H9 (cell line): ENCODE data around the gene KLF17. TPM values are rescaled to one million over a fixed set of nuclear protein-coding genes. Genes with fewer than 3 reads are reported as not detected.

ENCODE experiments used
- DNase-seq: peaks from one replicate; pipeline ENCODE4 v3.0.0-alpha.2; 2017
- H2AFZ ChIP-seq: one replicate; pipeline ENCODE4 v1.6.1; 2013; ENCODE audit warnings: mild to moderate bottlenecking, low read length, control low read depth, moderate library complexity
- H2AK5ac ChIP-seq: 2 replicates; pipeline ENCODE4 v1.6.1; 2013; ENCODE audit warnings: low read length, control low read depth, mixed read lengths; ENCODE audit not compliant: insufficient read length
- H2BK120ac ChIP-seq: one replicate; pipeline ENCODE4 v1.6.1; 2013; ENCODE audit warnings: low read depth, mild to moderate bottlenecking, low read length, control low read depth, inconsistent platforms; ENCODE audit not compliant: poor library complexity, severe bottlenecking
- H2BK12ac ChIP-seq: 2 replicates; pipeline ENCODE4 v1.6.1; 2013; ENCODE audit warnings: low read length, control low read depth, mixed read lengths, low read depth; ENCODE audit not compliant: insufficient read length
- H2BK15ac ChIP-seq: 2 replicates; pipeline ENCODE4 v1.6.1; 2013; ENCODE audit warnings: low read depth, low read length, control low read depth
- H2BK20ac ChIP-seq: one replicate; pipeline ENCODE4 v1.6.1; 2013; ENCODE audit warnings: low read depth, mild to moderate bottlenecking, low read length, control low read depth, inconsistent platforms; ENCODE audit not compliant: poor library complexity, severe bottlenecking
- H2BK5ac ChIP-seq: 2 replicates; pipeline ENCODE4 v1.6.1; 2013; ENCODE audit warnings: low read length, control low read depth, mixed read lengths; ENCODE audit not compliant: insufficient read length
- H3K14ac ChIP-seq: 2 replicates; pipeline ENCODE4 v1.6.1; 2013; ENCODE audit warnings: low read length, control low read depth; ENCODE audit not compliant: insufficient read depth
- H3K18ac ChIP-seq: 2 replicates; pipeline ENCODE4 v1.6.1; 2013; ENCODE audit warnings: low read depth, mild to moderate bottlenecking, mixed read lengths, low read length, control low read depth; ENCODE audit not compliant: insufficient read length
- H3K23ac ChIP-seq: 2 replicates; pipeline ENCODE4 v1.6.1; 2013; ENCODE audit warnings: low read length, control low read depth, mixed read lengths, low read depth; ENCODE audit not compliant: insufficient read length
- H3K23me2 ChIP-seq: 2 replicates; pipeline ENCODE4 v1.6.1; 2013; ENCODE audit warnings: low read depth, mild to moderate bottlenecking, mixed read lengths, low read length, control low read depth; ENCODE audit not compliant: insufficient read length, poor library complexity, severe bottlenecking
- H3K27ac ChIP-seq: 2 replicates; pipeline ENCODE4 v1.5.1; 2013; ENCODE audit warnings: low read length, control low read depth, mixed read lengths, low read depth; ENCODE audit not compliant: insufficient read length
- H3K27me3 ChIP-seq: 2 replicates; pipeline ENCODE4 v1.6.1; 2013; ENCODE audit warnings: low read length, control low read depth, inconsistent platforms; ENCODE audit not compliant: insufficient read depth
- H3K4ac ChIP-seq: 2 replicates; pipeline ENCODE4 v1.6.1; 2013; ENCODE audit warnings: low read depth, mild to moderate bottlenecking, control low read depth, inconsistent platforms, low read length, moderate library complexity
- H3K4me1 ChIP-seq: 2 replicates; pipeline ENCODE4 v1.6.1; 2013; ENCODE audit warnings: low read length, control low read depth, inconsistent platforms; ENCODE audit not compliant: insufficient read depth
- H3K4me2 ChIP-seq: 2 replicates; pipeline ENCODE4 v1.6.1; 2013; ENCODE audit warnings: low read length, control low read depth, mixed read lengths; ENCODE audit not compliant: insufficient read length, insufficient read depth
- H3K56ac ChIP-seq: 2 replicates; pipeline ENCODE4 v1.6.1; 2013; ENCODE audit warnings: low read depth, mild to moderate bottlenecking, mixed read lengths, low read length, control low read depth; ENCODE audit not compliant: insufficient read length
- H3K79me1 ChIP-seq: 2 replicates; pipeline ENCODE4 v1.6.1; 2013; ENCODE audit warnings: low read depth, mild to moderate bottlenecking, moderate library complexity, low read length, control low read depth, inconsistent platforms; ENCODE audit not compliant: insufficient read depth, poor library complexity, severe bottlenecking
- H3K79me2 ChIP-seq: 2 replicates; pipeline ENCODE4 v1.6.1; 2013; ENCODE audit warnings: low read length, control low read depth, inconsistent platforms; ENCODE audit not compliant: insufficient read depth
- H3K9ac ChIP-seq: 2 replicates; pipeline ENCODE4 v1.6.1; 2013; ENCODE audit warnings: low read length, control low read depth, mixed read lengths; ENCODE audit not compliant: insufficient read length; ENCODE audit errors: extremely low read depth
- H3K9me3 ChIP-seq: one replicate; pipeline ENCODE4 v1.6.1; 2013; ENCODE audit warnings: low read depth, low read length, inconsistent platforms; ENCODE audit not compliant: control insufficient read depth
- H3T11ph ChIP-seq: one replicate; pipeline ENCODE4 v1.6.1; 2013; ENCODE audit warnings: mild to moderate bottlenecking, low read length, control low read depth, inconsistent platforms
- H4K20me1 ChIP-seq: one replicate; pipeline ENCODE4 v1.6.1; 2013; ENCODE audit not compliant: control insufficient read depth, insufficient read length, insufficient read depth
- H4K5ac ChIP-seq: 2 replicates; pipeline ENCODE4 v1.6.1; 2013; ENCODE audit warnings: low read depth, mild to moderate bottlenecking, mixed read lengths, low read length, control low read depth; ENCODE audit not compliant: insufficient read length
- H4K8ac ChIP-seq: replicated peaks from 2 replicates; pipeline ENCODE4 v1.6.1; 2013; ENCODE audit warnings: low read length, control low read depth, mixed read lengths, low read depth; ENCODE audit not compliant: insufficient read length
- H4K91ac ChIP-seq: 2 replicates; pipeline ENCODE4 v1.6.1; 2013; ENCODE audit warnings: low read depth, mild to moderate bottlenecking, moderate library complexity, mixed read lengths, low read length, control low read depth; ENCODE audit not compliant: insufficient read length
- H3K27ac Mint-ChIP-seq, 3 experiments: 2 replicates in 2 of 3; 3 replicates in 1 of 3; pipeline ENCODE4 v1.8.0; 2020 to 2021; ENCODE audit warnings: mixed read lengths in 3 of 3, mild to moderate bottlenecking in 1 of 3, moderate library complexity in 1 of 3
- H3K27me3 Mint-ChIP-seq: 2 replicates; pipeline ENCODE4 v1.8.0; 2021; ENCODE audit warnings: low read depth, mild to moderate bottlenecking, moderate library complexity, mixed read lengths
- H3K36me3 Mint-ChIP-seq, 3 experiments: 2 replicates in 2 of 3; 3 replicates in 1 of 3; pipeline ENCODE4 v1.8.0; 2020 to 2021; ENCODE audit warnings: low read depth in 3 of 3, mixed read lengths in 3 of 3; ENCODE audit not compliant: insufficient read depth in 1 of 3
- H3K4me1 Mint-ChIP-seq, 2 experiments: 2 replicates each; pipeline ENCODE4 v1.8.0; 2020; ENCODE audit warnings: mixed read lengths in 2 of 2
- H3K4me3 Mint-ChIP-seq, 2 experiments: 2 replicates in 1 of 2; 3 replicates in 1 of 2; pipeline ENCODE4 v1.8.0; 2020 to 2021; ENCODE audit warnings: mild to moderate bottlenecking in 2 of 2, mixed read lengths in 2 of 2, moderate library complexity in 1 of 2
- H3K9me3 Mint-ChIP-seq, 2 experiments: 2 replicates in 1 of 2; 3 replicates in 1 of 2; pipeline ENCODE4 v1.8.0; 2020; ENCODE audit warnings: mild to moderate bottlenecking in 2 of 2, mixed read lengths in 2 of 2, moderate library complexity in 1 of 2
- WGBS: extraction: QIAGEN DNeasy Blood & Tissue Kit; methylation state at CpG from one replicate; pipeline ENCODE4 v1.1.7; 2013; ENCODE audit warnings: missing lambda C conversion rate, low lambda C conversion rate, mixed read lengths; ENCODE audit not compliant: insufficient read length; ENCODE audit errors: extremely low coverage; 5-methylcytosine and 5-hydroxymethylcytosine counted together
- total RNA-seq: library from RNA; stranded (reverse); gene quantifications from 2 replicates; pipeline ENCODE4 v1.2.1, GENCODE V29; 2021
- TF ChIP-seq, protein P1 (sequence below): fragments of 200-600 bp; sonication (generic); conservative IDR thresholded peaks from 3 replicates; pipeline ENCODE4 v1.8.0; 2021; ENCODE audit warnings: antibody characterized with exemption, mild to moderate bottlenecking

Gene KLF17
- total RNA-seq, 1 experiment from 2014 or later = 0.09 TPM

DNA sequence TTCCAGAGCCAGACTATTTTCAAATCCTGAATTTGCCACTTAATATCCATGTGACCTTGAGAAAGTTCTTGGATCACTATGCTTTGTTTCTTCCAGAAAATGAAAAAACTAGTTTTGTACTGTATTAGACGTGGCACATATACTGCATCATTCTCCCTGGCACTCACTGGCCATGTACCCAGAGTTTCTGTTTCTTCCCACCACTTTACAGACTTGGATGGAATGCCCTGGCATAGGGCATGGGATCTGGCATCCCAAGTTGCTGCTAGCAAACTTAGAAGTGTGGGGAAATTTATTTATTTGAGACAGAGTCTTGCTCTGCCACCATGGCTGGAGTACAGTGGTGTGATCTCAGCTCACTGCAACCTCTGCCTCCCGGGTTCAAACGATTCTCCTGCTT, 12.8 kb downstream of the KLF17 start:
- H3K4me2 ChIP-seq = no peak overlapping the region
- H4K5ac ChIP-seq = no peak overlapping the region
- H3K4me1 ChIP-seq = no peaks in the 10 kb centered on the region
- no peak overlapping the region for H2BK12ac ChIP-seq
- peaks cover 12% of the 10 kb centered on the region for H3K27me3 Mint-ChIP-seq
- no peak overlapping the region for H3K14ac ChIP-seq
- no peaks in the 10 kb centered on the region for H3K4me1 Mint-ChIP-seq
- H3K4ac ChIP-seq = no peak overlapping the region
- H2AK5ac ChIP-seq = no peak overlapping the region
- no peak overlapping the region for H2BK20ac ChIP-seq
- no peak overlapping the region for H2AFZ ChIP-seq
- no peak overlapping the region for H3K27ac ChIP-seq
- no peaks in the 10 kb centered on the region for H3K23me2 ChIP-seq
- DNase-seq = no peak
- H3K36me3 Mint-ChIP-seq = no peaks in the 10 kb centered on the region; a peak in 1 of 7 replicates
- H3K9me3 Mint-ChIP-seq = no peaks in the 10 kb centered on the region; a peak in 1 of 5 replicates
- no peaks in the 10 kb centered on the region for H3K27me3 ChIP-seq
- no peak overlapping the region for H3K4me3 Mint-ChIP-seq
- no peaks in the 10 kb centered on the region for H3K9me3 ChIP-seq
- H2BK5ac ChIP-seq = no peak overlapping the region
- H4K91ac ChIP-seq = no peak overlapping the region
- H3K23ac ChIP-seq = no peak overlapping the region
- no peak overlapping the region for H3K9ac ChIP-seq
- H2BK15ac ChIP-seq = no peak overlapping the region
- no peak overlapping the region for H4K8ac ChIP-seq
- no CpG with 5 or more reads among the region's 3 CpGs for WGBS
- no peaks in the 10 kb centered on the region for H3K79me1 ChIP-seq
- no peaks in the 10 kb centered on the region for H3K79me2 ChIP-seq
- H3K56ac ChIP-seq = no peak overlapping the region
- no peak overlapping the region for H3K18ac ChIP-seq
- TF ChIP-seq, protein P1, sequence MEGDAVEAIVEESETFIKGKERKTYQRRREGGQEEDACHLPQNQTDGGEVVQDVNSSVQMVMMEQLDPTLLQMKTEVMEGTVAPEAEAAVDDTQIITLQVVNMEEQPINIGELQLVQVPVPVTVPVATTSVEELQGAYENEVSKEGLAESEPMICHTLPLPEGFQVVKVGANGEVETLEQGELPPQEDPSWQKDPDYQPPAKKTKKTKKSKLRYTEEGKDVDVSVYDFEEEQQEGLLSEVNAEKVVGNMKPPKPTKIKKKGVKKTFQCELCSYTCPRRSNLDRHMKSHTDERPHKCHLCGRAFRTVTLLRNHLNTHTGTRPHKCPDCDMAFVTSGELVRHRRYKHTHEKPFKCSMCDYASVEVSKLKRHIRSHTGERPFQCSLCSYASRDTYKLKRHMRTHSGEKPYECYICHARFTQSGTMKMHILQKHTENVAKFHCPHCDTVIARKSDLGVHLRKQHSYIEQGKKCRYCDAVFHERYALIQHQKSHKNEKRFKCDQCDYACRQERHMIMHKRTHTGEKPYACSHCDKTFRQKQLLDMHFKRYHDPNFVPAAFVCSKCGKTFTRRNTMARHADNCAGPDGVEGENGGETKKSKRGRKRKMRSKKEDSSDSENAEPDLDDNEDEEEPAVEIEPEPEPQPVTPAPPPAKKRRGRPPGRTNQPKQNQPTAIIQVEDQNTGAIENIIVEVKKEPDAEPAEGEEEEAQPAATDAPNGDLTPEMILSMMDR = no peak
- H3K27ac Mint-ChIP-seq = no peak overlapping the region
- no peak overlapping the region for H2BK120ac ChIP-seq
- no peaks in the 10 kb centered on the region for H4K20me1 ChIP-seq
- no peak overlapping the region for H3T11ph ChIP-seq
